H1 (cell line): ENCODE data around the gene RPL23. TPM values are rescaled to one million over a fixed set of nuclear protein-coding genes. Genes with fewer than 3 reads are reported as not detected.

Source experiments
- ATF2 ChIP-seq: IDR thresholded peaks from 2 replicates; pipeline ENCODE4 v1.6.1; 2012; ENCODE audit warnings: low read length, inconsistent platforms
- BACH1 ChIP-seq: IDR thresholded peaks from 2 replicates; pipeline ENCODE4 v1.6.1; 2012; ENCODE audit warnings: low read length, improper control_type of control experiment
- polyA plus RNA-seq, 7 experiments: library from polyadenylated mRNA; depleted of rRNA in 3 of 7; stranded (reverse) in 5 of 7; unstranded in 2 of 7; fragments of >200 nt in 5 of 7; fragments of 200-250 nt in 2 of 7; gene quantifications; 1 replicate in 5 of 7; 2 replicates in 1 of 7; 4 replicates in 1 of 7; pipeline versions ENCODE4 v1.2.1 to v1.2.3, GENCODE V29; 2011 to 2013; ENCODE audit warnings: missing spikeins in 2 of 7, mixed read lengths in 2 of 7
- total RNA-seq: library from RNA; stranded (reverse); fragmentation: NEBNext Ultra II Directional; extraction: Animal tissue kit (Norgen Biotek cat#: 25700); gene quantifications from 2 replicates; pipeline ENCODE4 v1.2.1, GENCODE V29; 2021
- TF ChIP-seq, protein P1 (sequence below): fragments of 300-600 bp; sonication (generic); IDR thresholded peaks from 2 replicates; pipeline ENCODE4 v1.7.1; 2012; ENCODE audit warnings: low read length, moderate library complexity, mild to moderate bottlenecking, inconsistent platforms; ENCODE audit not compliant: insufficient replicate concordance

Gene RPL23
- total and polyA plus RNA-seq, 2 of the 8 experiments (the other 6 are each of a cell fraction or from before 2014, with no cell fraction given), result 2,148 to 2,502 TPM

- TF ChIP-seq, protein P1, sequence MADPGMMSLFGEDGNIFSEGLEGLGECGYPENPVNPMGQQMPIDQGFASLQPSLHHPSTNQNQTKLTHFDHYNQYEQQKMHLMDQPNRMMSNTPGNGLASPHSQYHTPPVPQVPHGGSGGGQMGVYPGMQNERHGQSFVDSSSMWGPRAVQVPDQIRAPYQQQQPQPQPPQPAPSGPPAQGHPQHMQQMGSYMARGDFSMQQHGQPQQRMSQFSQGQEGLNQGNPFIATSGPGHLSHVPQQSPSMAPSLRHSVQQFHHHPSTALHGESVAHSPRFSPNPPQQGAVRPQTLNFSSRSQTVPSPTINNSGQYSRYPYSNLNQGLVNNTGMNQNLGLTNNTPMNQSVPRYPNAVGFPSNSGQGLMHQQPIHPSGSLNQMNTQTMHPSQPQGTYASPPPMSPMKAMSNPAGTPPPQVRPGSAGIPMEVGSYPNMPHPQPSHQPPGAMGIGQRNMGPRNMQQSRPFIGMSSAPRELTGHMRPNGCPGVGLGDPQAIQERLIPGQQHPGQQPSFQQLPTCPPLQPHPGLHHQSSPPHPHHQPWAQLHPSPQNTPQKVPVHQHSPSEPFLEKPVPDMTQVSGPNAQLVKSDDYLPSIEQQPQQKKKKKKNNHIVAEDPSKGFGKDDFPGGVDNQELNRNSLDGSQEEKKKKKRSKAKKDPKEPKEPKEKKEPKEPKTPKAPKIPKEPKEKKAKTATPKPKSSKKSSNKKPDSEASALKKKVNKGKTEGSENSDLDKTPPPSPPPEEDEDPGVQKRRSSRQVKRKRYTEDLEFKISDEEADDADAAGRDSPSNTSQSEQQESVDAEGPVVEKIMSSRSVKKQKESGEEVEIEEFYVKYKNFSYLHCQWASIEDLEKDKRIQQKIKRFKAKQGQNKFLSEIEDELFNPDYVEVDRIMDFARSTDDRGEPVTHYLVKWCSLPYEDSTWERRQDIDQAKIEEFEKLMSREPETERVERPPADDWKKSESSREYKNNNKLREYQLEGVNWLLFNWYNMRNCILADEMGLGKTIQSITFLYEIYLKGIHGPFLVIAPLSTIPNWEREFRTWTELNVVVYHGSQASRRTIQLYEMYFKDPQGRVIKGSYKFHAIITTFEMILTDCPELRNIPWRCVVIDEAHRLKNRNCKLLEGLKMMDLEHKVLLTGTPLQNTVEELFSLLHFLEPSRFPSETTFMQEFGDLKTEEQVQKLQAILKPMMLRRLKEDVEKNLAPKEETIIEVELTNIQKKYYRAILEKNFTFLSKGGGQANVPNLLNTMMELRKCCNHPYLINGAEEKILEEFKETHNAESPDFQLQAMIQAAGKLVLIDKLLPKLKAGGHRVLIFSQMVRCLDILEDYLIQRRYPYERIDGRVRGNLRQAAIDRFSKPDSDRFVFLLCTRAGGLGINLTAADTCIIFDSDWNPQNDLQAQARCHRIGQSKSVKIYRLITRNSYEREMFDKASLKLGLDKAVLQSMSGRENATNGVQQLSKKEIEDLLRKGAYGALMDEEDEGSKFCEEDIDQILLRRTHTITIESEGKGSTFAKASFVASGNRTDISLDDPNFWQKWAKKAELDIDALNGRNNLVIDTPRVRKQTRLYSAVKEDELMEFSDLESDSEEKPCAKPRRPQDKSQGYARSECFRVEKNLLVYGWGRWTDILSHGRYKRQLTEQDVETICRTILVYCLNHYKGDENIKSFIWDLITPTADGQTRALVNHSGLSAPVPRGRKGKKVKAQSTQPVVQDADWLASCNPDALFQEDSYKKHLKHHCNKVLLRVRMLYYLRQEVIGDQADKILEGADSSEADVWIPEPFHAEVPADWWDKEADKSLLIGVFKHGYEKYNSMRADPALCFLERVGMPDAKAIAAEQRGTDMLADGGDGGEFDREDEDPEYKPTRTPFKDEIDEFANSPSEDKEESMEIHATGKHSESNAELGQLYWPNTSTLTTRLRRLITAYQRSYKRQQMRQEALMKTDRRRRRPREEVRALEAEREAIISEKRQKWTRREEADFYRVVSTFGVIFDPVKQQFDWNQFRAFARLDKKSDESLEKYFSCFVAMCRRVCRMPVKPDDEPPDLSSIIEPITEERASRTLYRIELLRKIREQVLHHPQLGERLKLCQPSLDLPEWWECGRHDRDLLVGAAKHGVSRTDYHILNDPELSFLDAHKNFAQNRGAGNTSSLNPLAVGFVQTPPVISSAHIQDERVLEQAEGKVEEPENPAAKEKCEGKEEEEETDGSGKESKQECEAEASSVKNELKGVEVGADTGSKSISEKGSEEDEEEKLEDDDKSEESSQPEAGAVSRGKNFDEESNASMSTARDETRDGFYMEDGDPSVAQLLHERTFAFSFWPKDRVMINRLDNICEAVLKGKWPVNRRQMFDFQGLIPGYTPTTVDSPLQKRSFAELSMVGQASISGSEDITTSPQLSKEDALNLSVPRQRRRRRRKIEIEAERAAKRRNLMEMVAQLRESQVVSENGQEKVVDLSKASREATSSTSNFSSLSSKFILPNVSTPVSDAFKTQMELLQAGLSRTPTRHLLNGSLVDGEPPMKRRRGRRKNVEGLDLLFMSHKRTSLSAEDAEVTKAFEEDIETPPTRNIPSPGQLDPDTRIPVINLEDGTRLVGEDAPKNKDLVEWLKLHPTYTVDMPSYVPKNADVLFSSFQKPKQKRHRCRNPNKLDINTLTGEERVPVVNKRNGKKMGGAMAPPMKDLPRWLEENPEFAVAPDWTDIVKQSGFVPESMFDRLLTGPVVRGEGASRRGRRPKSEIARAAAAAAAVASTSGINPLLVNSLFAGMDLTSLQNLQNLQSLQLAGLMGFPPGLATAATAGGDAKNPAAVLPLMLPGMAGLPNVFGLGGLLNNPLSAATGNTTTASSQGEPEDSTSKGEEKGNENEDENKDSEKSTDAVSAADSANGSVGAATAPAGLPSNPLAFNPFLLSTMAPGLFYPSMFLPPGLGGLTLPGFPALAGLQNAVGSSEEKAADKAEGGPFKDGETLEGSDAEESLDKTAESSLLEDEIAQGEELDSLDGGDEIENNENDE, result peak; percentile 68
- no peak for TF ChIP-seq BACH1
- no peak for TF ChIP-seq ATF2
Measured at GRCh38 chr17:38848939-38849605, 4.4 kb downstream of the RPL23 start (continued).
